Suprapubic skin (tissue), 4 donors: ENCODE measurements around the gene WDFY1. TPM values are rescaled to one million over a fixed set of nuclear protein-coding genes. Genes with fewer than 3 reads are reported as not detected.

Experiments
- DNase-seq, 2 donors: peaks; one replicate each; pipeline ENCODE4 v3.0.0-alpha.2; 2019; ENCODE audit warnings: low spot score in 2 of 2
- H3K27ac ChIP-seq: fragments of 200-600 bp; sonication (generic); one replicate; pipeline ENCODE4 v1.5.1; 2019
- H3K27me3 ChIP-seq: fragments of 200-600 bp; sonication (generic); one replicate; pipeline ENCODE4 v1.5.1; 2019
- H3K36me3 ChIP-seq: fragments of 200-600 bp; sonication (generic); one replicate; pipeline ENCODE4 v1.5.1; 2019
- H3K4me1 ChIP-seq: fragments of 200-600 bp; sonication (generic); one replicate; pipeline ENCODE4 v1.5.1; 2019
- H3K4me3 ChIP-seq: fragments of 200-600 bp; sonication (generic); one replicate; pipeline ENCODE4 v1.5.1; 2019; ENCODE audit warnings: mild to moderate bottlenecking
- H3K9me3 ChIP-seq: fragments of 200-600 bp; sonication (generic); one replicate; pipeline ENCODE4 v1.5.1; 2019
- CTCF ChIP-seq, 2 donors: fragments of 200-600 bp in 1 of 2; fragments of 450-650 bp in 1 of 2; sonication (generic) in 1 of 2; IDR thresholded peaks; one replicate each; pipeline ENCODE4 v1.5.1; 2016 to 2019; ENCODE audit warnings: antibody characterized with exemption in 2 of 2, mild to moderate bottlenecking in 1 of 2, moderate library complexity in 1 of 2
- EP300 ChIP-seq: sonication (generic); formaldehyde crosslinking; IDR thresholded peaks from one replicate; pipeline ENCODE4 v1.6.1; 2017; ENCODE audit warnings: antibody characterized with exemption
- POLR2A ChIP-seq, 2 donors: fragments of 450-650 bp; IDR thresholded peaks; one replicate each; pipeline ENCODE4 v1.6.1; 2017; ENCODE audit warnings: antibody characterized with exemption in 2 of 2, mild to moderate bottlenecking in 2 of 2, moderate library complexity in 2 of 2
- POLR2AphosphoS5 ChIP-seq, 3 donors: sonication (generic); formaldehyde crosslinking; IDR thresholded peaks; one replicate each; pipeline ENCODE4 v1.6.1; 2017; ENCODE audit warnings: antibody characterized with exemption in 3 of 3
- WGBS: methylation state at CpG from one replicate; pipeline ENCODE4 v1.1.5; 2018; 5-methylcytosine and 5-hydroxymethylcytosine counted together
- total RNA-seq, 4 donors: library from RNA; depleted of rRNA; stranded (reverse); fragments of >200 nt; gene quantifications; one replicate each; pipeline ENCODE4 v1.1.0, GENCODE V29; 2016

WDFY1 gene
- total RNA-seq, 4 donors from 2014 or later: 20.2 to 39.8 (median 32.6) TPM

GRCh38 chr2:223934870-223935269 lies 10.3 kb downstream of the WDFY1 start:
- 77% methylated on average over 6 of the region's 6 CpGs for WGBS
- Histone ChIP-seq H3K9me3 (no peaks in the 10 kb centered on the region), H3K36me3 (no peaks in the 10 kb centered on the region), H3K4me1 (peaks cover 49% of the 10 kb centered on the region), H3K27me3 (no peaks in the 10 kb centered on the region), H3K4me3 (no peak overlapping the region), H3K27ac (no peak overlapping the region)
- no peak for DNase-seq
- no peak for TF ChIP-seq EP300
- no peak for TF ChIP-seq CTCF (IDR thresholded peaks at IDR 0.05)
- TF ChIP-seq POLR2A (IDR thresholded peaks at IDR 0.05): no peak
- TF ChIP-seq POLR2AphosphoS5 (IDR thresholded peaks at IDR 0.05): no peak

GRCh38 chr2:223932816-223933800 lies 12.0 kb downstream of the WDFY1 start:
- peaks cover 42% of the 10 kb centered on the region for H3K4me1 ChIP-seq
- DNase-seq: no peak

GRCh38 chr2:223930103-223930976 lies 14.8 kb downstream of the WDFY1 start:
- Histone ChIP-seq H3K27me3 (no peaks in the 10 kb centered on the region), H3K4me1 (peaks cover 23% of the 10 kb centered on the region), H3K36me3 (no peaks in the 10 kb centered on the region), H3K9me3 (no peaks in the 10 kb centered on the region), H3K4me3 (no peak overlapping the region), H3K27ac (no peak overlapping the region)
- 77% methylated on average over 22 of the region's 23 CpGs for WGBS
- DNase-seq: no peak
- TF ChIP-seq POLR2A (IDR thresholded peaks at IDR 0.05) (no peak), POLR2AphosphoS5 (IDR thresholded peaks at IDR 0.05) (no peak), EP300 (no peak), CTCF (IDR thresholded peaks at IDR 0.05) (no peak)

More at GRCh38 chr2:223932816-223933800, 12.0 kb downstream of the WDFY1 start:
- Histone ChIP-seq H3K36me3 (no peaks in the 10 kb centered on the region), H3K9me3 (no peaks in the 10 kb centered on the region), H3K4me3 (no peak overlapping the region), H3K27ac (no peak overlapping the region), H3K27me3 (no peaks in the 10 kb centered on the region)
- TF ChIP-seq POLR2AphosphoS5 (IDR thresholded peaks at IDR 0.05) (no peak), EP300 (no peak), POLR2A (IDR thresholded peaks at IDR 0.05) (no peak), CTCF (IDR thresholded peaks at IDR 0.05) (no peak)
- 30% methylated on average over 6 of the region's 6 CpGs for WGBS

GRCh38 chr2:223929571-223930102 lies 15.5 kb downstream of the WDFY1 start:
- Histone ChIP-seq H3K36me3 (no peaks in the 10 kb centered on the region), H3K27ac (no peak overlapping the region), H3K9me3 (no peaks in the 10 kb centered on the region), H3K4me3 (no peak overlapping the region), H3K4me1 (peaks cover 18% of the 10 kb centered on the region), H3K27me3 (no peaks in the 10 kb centered on the region)
- no peak for DNase-seq
- 64% methylated on average over 4 of the region's 4 CpGs for WGBS
- TF ChIP-seq EP300 (no peak), POLR2A (IDR thresholded peaks at IDR 0.05) (no peak)

GRCh38 chr2:223928113-223929006 lies 16.8 kb downstream of the WDFY1 start:
- Histone ChIP-seq H3K27ac (no peak overlapping the region), H3K4me1 (peaks cover 9% of the 10 kb centered on the region), H3K27me3 (no peaks in the 10 kb centered on the region), H3K9me3 (no peaks in the 10 kb centered on the region), H3K4me3 (no peak overlapping the region), H3K36me3 (no peaks in the 10 kb centered on the region)
- DNase-seq: no peak
- WGBS: 86% methylated on average over 7 of the region's 7 CpGs
- TF ChIP-seq EP300 (no peak), CTCF (IDR thresholded peaks at IDR 0.05) (no peak)
